GM19099 (cell line): Measurements from ENCODE around the gene RBP3.

Experiments used
- POLR2A ChIP-seq: IDR thresholded peaks from 3 replicates; pipeline ENCODE4 v1.6.1; 2011; ENCODE audit warnings: low read depth; ENCODE audit not compliant: insufficient read length; ENCODE audit errors: extremely low read depth

The RBP3 gene

DNA sequence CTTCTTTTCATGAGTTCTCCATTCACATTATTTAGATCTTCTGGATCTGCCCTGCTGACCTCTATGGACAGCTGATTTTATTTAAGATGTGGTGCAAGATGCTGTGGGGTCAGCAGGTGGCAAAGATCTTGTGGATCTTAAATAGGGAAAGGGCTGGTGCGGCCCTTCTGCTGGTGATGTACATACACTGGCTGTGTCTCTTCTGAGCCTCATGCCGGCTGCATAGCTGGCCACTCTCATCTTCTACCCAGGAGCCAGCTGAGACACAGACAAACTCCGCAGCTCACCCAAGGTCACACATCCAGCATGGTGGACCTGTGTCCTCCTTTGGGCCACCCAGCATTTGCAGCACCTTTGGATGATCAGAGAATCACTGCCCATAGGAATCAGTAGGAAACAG lies 9.7 kb downstream of the RBP3 start:
- no peak for TF ChIP-seq POLR2A

DNA sequence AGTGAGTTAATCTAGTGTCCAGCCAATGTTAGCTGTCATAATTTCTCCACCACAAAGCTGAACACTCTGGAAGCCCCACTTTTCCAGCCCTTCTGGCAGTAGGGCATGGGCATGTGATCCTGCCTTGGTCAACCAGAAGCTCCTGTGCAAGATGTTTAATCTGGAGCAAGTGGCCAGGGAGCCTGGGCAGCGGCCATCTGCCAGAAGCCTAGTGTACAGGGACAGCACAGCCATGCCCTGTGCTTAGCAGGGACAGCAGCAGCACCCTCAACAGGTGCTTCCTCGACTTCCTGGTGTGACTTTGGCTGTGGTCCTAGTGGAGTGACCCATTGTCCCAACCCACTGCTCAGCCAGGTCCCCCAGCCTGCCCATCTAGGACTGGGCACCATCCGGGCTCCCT lies 10.3 kb downstream of the RBP3 start:
- TF ChIP-seq POLR2A = no peak

DNA sequence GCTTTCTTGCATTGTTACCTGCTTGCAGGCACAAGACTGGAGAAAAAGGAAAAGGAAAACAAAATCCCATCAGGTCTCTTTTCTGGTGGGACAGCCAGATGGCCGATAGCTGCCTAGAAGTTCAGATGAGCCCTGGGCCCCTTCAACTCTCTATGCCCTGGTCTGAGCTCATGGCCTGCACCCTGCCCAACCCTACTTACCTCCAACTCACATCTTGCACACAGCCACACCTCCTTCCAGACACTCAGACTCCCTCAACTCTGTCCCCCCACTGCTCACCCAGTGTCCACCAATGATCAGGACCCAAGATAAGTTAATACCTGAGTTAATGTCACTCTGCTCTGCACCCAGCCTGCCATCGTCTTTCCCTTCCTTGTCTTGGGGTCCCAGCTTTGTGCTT lies 10.9 kb downstream of the RBP3 start:
- TF ChIP-seq POLR2A = no peak

DNA sequence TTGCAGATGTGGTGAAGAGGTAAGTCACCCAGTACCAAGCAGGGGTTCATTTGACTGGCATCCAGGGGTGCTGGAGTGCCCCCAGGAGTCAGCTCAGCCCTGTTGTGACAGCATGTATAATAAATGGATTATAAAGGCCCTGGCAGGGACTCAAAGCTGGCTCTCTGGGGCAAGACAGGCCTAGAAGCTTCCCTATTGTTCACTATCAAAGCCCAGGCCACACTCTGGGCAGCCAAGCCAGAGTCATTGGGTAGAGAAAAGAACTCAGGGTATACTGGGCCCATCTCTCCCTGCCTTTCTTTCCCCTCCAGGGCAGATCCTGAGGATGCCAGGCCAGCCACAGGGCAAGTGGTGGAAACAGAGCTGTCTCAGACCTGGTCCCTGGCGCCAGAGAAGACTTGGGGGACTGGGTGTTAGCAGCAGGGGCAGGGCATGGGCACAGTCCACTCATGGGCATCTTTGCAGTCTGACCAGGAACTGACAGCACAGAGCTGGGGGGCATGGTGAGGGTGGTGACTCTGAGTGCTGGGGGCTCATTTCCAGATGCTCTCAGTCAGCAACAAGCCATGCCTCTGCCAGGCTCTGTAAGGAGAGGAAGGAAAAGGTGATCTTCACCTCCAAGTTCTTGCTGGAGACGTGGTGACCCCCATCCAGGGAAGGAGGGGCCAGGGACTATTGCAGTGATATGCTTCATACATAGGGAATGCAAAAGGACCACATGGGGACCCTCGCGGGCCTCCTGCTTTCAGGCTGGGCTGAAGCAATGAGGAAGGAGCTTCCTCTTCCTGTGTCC lies 11.7 kb downstream of the RBP3 start:
- TF ChIP-seq POLR2A = no peak

DNA sequence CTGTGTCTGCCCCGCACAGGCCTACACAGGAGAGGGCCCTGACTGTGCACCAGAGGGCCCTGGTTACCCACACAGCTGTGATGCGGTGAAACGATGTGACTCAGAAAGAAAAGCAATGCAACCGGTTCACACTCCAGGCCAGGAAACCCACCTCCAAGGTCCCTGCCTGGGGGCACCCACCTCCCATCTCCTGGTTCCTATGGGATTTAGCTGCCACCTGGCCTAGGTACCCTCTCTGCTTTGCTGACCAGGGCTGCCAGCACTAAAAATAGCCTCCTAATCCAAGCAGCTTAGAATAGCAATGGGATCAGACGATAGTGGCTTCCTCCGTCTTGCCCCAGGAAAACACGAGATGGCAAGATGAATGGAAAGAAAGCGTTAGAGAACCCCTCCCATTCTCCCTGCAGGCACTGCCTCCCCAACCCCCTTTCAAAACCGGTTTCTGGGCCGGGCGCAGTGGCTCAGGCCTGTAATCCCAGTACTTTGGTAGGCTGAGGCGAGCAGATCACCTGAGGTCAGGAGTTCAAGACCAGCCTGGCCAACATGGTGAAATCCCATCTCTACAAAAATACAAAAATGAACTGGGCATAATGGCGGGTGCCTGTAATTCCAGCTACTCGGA lies 12.4 kb downstream of the RBP3 start:
- no peak for TF ChIP-seq POLR2A

DNA sequence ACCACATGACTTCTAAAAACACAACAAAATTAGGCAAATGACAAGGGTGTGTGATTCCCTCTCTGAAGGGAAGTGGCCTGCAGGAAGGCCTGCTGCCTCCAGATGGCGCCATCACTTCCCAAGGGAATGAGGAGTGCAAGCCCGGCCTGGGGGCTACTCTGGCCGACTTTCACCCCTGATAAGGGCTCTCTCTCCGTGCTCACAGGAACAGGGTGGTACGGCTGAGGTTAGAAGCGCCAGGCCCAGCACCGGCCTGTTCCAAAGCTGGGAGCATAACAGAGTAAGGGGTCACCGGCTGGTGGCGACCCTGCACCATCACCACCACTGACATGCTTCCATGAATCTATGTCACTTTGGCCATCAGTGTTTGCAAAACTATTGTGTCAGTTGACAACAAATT lies 13.1 kb downstream of the RBP3 start:
- TF ChIP-seq POLR2A = no peak

DNA sequence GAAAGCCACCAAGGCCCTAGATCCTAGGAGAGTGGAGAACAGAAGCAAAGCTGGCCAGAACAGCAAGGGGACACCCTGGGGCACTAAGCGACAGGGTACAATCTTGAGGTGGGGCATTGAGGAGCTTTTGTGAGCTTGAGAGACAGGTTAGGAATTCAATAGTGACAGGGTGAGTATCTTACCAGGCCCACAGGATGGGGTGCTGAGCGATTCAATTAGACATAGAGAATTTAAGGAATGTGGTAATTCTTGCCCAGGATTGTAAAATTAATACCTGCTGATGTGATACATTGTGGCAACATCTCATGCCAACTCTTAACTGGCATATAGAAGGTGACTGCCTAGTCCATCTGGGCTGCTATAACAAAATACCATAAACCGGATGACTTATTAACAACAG lies 14.0 kb downstream of the RBP3 start:
- no peak for TF ChIP-seq POLR2A

DNA sequence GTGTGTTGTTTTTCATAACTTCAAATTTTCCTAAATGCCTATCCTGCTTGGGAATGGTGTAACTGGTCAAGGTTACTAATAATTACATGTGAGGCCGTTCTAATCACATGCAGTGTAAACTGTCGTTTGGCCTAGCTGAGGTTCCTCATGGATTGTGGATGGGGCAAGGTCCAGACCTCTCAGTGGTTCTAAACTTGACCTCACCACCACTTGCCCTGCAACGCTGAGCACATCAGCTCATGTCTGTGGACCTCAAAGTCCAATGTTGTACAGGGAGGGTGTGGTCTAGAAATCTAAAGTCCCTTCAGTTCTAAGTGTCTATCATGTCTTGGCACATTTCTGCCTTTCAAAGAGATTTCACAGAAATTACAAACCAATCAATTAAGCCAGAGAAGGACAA lies 15.6 kb downstream of the RBP3 start:
- no peak for TF ChIP-seq POLR2A

DNA sequence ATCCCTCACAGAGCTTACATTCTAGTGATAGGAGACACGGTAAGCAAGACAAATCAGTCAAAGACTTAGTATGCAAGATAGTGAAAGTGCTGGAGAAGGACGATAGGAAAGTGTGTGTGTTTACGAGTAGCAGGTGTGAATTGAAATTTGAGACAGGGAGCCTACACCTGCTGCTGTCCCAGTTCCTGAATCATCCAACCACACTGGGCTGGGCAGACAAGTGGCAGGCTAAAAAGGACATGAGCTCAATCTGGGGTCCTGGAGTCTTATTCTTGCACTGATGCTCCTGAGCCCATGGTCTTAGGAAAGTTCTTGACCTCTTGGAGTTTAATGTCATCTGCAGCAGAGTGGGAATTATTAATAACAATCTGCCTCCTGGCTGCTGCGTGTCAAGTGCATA lies 16.2 kb downstream of the RBP3 start:
- TF ChIP-seq POLR2A = no peak

DNA sequence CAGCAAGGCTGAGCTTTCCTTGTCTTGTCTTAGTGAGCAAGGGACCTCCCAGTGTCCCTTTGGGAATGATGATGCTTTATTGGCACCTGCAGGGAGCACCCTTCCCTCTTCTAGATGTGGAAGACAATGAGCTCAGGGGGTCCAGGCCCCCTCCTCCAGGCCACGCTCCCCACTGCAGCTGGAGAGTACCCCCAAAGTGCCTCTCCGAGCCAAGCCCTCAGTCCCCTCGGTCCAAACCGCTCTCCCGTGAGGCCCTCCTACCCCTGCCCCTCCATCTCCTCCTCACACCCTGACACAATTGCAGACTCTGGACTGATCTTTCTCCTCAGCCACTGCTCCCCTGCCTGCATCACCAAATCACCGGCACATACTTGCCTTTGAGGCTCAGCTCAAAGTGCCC lies 16.7 kb downstream of the RBP3 start:
- TF ChIP-seq POLR2A = no peak

DNA sequence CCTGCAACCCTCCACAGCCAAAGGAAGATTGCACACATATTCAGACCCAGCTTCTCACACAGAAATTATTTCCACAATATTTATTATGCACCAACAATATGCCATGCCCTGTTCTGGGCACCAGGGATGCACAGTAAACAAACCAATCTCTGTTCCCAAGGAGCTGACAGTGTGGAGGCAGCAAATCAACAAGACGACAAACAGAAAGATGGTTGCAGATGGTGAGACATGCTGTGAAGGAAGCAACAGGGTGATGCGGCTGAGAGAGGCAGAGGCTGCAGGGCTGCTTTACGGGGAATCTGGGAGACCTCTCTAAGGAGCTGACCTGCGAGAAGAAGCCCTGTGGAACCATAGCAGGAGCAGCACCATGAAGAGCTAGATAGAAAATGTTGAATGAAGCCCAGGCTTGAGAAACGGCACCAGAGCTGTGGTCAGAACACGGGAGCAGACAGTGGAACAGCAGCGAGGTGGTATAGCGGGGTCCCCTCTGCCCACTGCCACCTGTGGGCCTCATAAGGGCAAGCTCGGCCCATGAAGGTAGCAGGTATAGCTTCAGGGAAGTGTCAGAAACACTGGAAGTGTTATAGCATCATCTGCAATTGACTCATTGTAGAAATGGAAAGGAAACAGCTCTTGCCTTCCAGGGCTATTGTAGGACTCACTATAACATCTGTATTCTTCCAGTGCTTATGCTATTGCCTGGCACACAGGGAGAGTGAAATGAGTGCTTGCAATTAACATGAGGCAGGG lies 17.4 kb downstream of the RBP3 start:
- TF ChIP-seq POLR2A = no peak

DNA sequence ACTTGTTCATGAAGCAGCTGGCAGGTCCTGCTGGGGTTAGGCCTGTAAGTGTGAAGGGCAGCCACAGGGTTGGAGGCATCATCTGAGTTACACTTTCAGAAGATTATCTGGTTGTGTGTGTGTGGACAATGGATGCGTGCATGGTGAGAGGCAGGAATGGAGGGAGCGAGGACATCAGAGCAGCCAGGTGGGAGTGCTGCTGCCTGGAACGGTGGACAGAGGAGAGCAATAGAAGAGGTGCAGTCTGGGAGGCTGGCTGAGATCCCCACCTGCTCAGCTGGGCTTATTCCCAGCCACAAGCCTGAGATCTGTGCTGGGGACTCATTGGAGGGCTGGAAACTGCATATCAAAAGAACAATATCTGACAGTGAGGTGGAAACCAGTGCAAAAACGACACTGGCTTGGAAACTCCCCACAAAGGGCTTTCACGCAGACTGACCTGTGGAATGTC lies 18.0 kb downstream of the RBP3 start:
- TF ChIP-seq POLR2A = no peak

DNA sequence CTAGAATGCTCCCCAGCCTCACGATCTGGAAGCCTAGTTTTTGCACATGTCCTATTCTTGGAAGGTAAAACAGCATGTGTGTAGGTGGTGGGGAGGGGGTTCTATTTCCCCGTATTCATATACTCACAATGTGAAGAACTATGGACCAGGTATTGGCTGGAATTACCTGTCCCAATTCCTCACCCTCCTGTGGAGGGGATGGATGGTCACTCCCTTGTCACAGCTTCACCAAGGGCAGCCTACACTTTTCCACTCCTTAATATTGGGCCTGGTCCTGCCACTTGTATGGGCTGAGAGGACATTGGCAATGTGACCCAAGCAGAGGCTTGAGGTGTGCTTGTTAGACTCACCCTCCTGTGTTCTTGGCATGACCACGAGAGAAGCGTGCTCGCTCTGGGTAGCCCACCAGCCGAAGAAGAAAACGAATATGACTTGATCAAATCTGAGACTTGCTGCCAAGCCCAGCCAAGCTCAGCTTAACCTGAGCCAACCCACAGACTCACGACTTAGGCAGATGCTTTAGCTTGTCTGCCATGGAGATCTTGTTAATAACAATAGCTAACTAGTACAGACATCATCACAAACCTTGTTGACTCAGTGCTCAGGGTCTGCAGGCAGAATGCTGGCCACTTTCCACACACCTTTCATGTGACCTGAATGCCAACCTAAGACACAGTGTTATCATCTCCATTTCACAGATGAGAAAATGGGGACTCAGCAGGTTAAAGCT lies 18.7 kb downstream of the RBP3 start:
- TF ChIP-seq POLR2A = no peak

DNA sequence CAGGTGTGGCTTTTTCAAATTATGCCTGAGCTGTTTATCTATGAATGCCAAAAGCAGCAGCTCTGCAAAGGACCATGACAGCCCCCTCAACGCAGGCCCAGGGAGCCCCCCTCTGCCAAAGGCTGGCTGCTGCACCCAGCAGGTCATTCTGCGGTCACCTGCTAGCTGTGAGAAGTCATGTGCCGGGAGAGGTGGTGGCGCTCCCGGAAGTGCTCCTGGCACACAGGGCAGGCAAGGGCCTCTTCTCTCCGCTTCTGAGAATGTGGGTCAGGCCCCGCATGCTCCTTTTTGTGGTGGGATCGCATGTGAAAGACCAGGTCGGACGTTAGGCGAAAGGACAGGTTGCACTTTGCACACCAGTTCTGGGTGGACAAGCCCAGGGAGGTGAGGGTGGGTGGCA lies 19.5 kb downstream of the RBP3 start:
- no peak for TF ChIP-seq POLR2A

DNA sequence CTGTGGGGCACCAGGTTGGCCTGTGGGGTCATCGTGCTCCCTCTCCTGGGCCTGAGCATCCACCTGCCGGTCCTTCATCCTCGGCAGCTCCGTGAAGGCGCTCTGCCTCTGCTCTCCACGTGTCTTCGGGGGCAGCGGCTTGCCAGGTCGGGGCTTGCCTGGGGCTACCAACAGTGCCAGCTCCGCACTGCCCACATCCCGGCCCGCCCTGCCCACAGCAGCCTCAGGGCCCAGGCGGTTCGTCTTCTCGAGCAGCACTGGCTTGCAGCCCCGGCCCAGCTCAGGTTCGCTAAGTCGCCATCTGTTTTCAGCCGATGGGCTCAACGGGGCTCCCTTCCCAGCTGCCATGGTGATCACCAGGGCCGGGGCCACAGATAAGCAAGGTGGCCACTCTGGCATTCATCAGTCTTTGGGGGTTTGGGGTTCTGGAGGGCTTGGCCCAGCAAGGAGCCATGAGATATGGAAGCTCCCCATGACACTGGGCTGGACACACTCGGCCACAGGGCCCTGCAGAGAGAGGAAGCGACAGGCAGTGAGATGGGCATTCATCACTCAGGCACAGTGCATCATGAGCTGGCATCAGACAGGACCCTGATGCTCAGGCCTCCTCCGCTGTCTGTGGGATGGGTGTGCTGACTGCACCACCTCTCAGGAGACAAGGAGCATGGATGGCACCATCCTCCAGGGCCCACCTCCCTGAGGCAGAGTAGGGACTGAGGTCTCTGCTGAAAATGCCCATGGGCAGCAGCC lies 20.4 kb downstream of the RBP3 start:
- TF ChIP-seq POLR2A = no peak

DNA sequence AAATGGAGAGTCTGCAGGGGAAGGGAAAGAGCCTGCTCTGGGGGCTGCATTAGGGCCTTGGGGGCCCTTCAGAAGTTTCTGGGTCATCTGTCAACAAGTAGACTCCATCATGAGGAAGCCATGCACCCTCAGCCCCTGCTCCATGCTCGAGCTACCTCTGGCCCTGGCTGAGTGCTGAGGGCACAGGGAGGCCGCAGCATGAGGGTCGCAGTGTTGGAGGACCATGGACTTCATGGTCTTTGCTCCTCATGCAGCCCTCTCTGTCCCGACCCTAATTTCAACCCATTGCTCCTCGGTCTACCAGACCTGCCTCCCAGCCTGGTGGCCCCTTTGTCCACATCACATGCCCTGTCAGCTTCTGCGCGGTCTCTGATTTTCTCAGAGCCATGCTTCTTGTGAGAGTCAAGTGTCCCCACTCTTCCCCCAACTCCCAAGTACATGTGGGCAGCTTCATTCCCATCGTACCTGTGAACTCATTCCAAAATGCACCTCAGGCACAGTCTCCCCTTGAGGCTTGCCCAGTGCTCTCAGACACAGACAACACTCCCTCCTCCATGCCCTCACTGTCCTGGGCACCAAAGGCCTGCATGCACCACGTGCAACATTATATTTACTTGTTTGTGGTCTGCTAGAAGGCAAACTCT lies 21.2 kb downstream of the RBP3 start:
- TF ChIP-seq POLR2A = no peak
